Esophagus squamous epithelium (tissue), 5 donors: ENCODE results near the gene LRBA. TPM values are rescaled to one million over a fixed set of nuclear protein-coding genes. Genes with fewer than 3 reads are reported as not detected.

ENCODE experiments used
- DNase-seq: peaks from one replicate; lab custom pipeline; 2025; lab: John Stamatoyannopoulos, UW
- H3K27ac ChIP-seq, 4 donors: fragments of 200-600 bp; sonication (generic); one replicate each; pipeline ENCODE4 v1.5.1; 2016 to 2019; ENCODE audit warnings: mild to moderate bottlenecking in 1 of 4
- H3K27me3 ChIP-seq, 4 donors: fragments of 200-600 bp; sonication (generic); 1 replicate in 3 of 4; 2 replicates in 1 of 4; pipeline versions ENCODE4 v1.5.1 to v1.6.0; 2017 to 2021; ENCODE audit warnings: antibody characterized with exemption in 1 of 4
- H3K36me3 ChIP-seq, 3 donors: fragments of 200-600 bp; sonication (generic); one replicate each; pipeline ENCODE4 v1.5.1; 2016 to 2019
- H3K4me1 ChIP-seq, 3 donors: fragments of 200-600 bp; sonication (generic); one replicate each; pipeline ENCODE4 v1.5.1; 2017 to 2019
- H3K4me3 ChIP-seq, 4 donors: fragments of 200-600 bp; sonication (generic); 1 replicate in 3 of 4; 2 replicates in 1 of 4; pipeline ENCODE4 v1.5.1; 2016 to 2019; ENCODE audit warnings: mild to moderate bottlenecking in 2 of 4, moderate library complexity in 1 of 4
- H3K9me3 ChIP-seq, 3 donors: fragments of 200-600 bp; sonication (generic); one replicate each; pipeline ENCODE4 v1.5.1; 2016 to 2019
- CTCF ChIP-seq, 6 experiments: fragments of 450-650 bp in 4 of 6; fragments of 200-600 bp in 2 of 6; sonication (generic) in 2 of 6; IDR thresholded peaks; one replicate each; pipeline ENCODE4 v1.5.1; 2016 to 2019; ENCODE audit warnings: antibody characterized with exemption in 6 of 6, mild to moderate bottlenecking in 4 of 6, moderate library complexity in 4 of 6
- POLR2A ChIP-seq, 4 donors: fragments of 450-650 bp; IDR thresholded peaks; one replicate each; pipeline ENCODE4 v1.6.1; 2017; ENCODE audit warnings: antibody characterized with exemption in 4 of 4, mild to moderate bottlenecking in 4 of 4, moderate library complexity in 3 of 4
- WGBS, 2 donors: methylation state at CpG; one replicate each; pipeline ENCODE4 v1.1.5; 2018; 5-methylcytosine and 5-hydroxymethylcytosine counted together
- intact Hi-C: fragments of 100-400 bp; cut with DNase I; formaldehyde crosslinking; loops from one replicate; pipeline ENCODE4 v1.15.0; 2022
- total RNA-seq, 4 donors: library from RNA; depleted of rRNA; stranded (reverse); fragments of >200 nt; gene quantifications; one replicate each; pipeline ENCODE4 v1.1.0, GENCODE V29; 2016
- donor health status: DM: yes; HTN: yes; CAD: no.

Gene LRBA
- total RNA-seq, 4 donors from 2014 or later, result 54.7 to 91.8 (median 66.2) TPM

DNA sequence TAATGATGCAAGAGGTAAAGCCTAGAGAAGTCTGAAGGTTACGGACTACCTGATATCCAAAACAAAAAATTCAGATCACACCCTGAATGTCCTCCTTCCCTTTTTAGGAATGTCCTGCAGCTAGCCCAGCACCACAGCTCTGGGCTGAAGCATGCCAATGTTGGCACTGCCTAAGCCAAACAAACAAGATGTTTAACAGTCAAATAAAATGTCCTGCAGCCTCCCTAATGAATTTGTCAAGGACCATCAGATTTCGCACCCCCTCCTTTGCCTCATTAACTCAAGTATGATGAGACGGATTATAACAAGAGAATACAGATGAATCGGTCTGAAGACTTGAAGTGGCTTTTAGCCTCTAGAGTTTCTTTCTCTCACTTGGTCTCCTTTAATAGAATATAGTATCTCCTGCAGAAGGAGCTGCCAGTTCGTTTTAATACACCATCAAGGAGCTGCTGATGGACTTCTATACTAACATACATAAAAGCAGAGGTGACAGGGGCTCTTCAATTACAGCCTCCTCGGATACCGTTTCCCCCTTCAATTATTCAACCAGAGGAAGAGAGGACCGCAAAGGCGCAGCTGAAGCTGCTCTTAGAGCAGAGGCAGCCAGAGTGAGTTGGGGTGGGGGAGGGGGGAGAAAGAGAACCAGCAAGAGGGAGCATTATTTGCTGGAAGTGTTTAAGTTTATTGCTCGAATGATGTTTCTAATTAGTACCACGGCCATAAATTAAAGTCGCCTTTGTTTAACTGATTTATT lies 436.2 kb downstream of the LRBA start:
- no peaks in the 10 kb centered on the region for H3K27me3 ChIP-seq
- intact Hi-C loops, result no loop called here
- H3K36me3 ChIP-seq, result peaks cover 0 to 26% (median 13%) of the 10 kb centered on the region in 3 donors
- peak overlapping the region; percentile 47 to 78 (median 72) for H3K27ac ChIP-seq
- peak overlapping the region in 3 of 4 donors; percentile 41 to 62 (median 41) for H3K4me3 ChIP-seq
- WGBS, 2 donors, result 78 to 86% methylated on average over 11 to 12 of the region's 12 CpGs
- H3K9me3 ChIP-seq, result peaks cover 0 to 12% (median 6%) of the 10 kb centered on the region in 3 donors
- DNase-seq, result no peak
- TF ChIP-seq CTCF (IDR thresholded peaks at IDR 0.05) (no peak), POLR2A (IDR thresholded peaks at IDR 0.05) (no peak)
- no peaks in the 10 kb centered on the region for H3K4me1 ChIP-seq

- TF ChIP-seq CTCF (IDR thresholded peaks at IDR 0.05) (no peak), POLR2A (IDR thresholded peaks at IDR 0.05) (no peak)
Observed at GRCh38 chr4:150577796-150578195, 437.3 kb downstream of the LRBA start.

GRCh38 chr4:150574678-150575077 lies 440.4 kb downstream of the LRBA start:
- Histone ChIP-seq H3K4me1 (no peaks in the 10 kb centered on the region), H3K27ac (no peak overlapping the region), H3K36me3 (no peaks in the 10 kb centered on the region), H3K27me3 (no peaks in the 10 kb centered on the region), H3K9me3 (no peaks in the 10 kb centered on the region), H3K4me3 (no peak overlapping the region)
- intact Hi-C loops, result no loop called here
- TF ChIP-seq CTCF (IDR thresholded peaks at IDR 0.05) (no peak), POLR2A (IDR thresholded peaks at IDR 0.05) (no peak)
- DNase-seq, result no peak
- 93 to 94% methylated on average over 3 of the region's 3 CpGs for WGBS, 2 donors

More at GRCh38 chr4:150577796-150578195, 437.3 kb downstream of the LRBA start:
- no peak for DNase-seq
- intact Hi-C loops, result no loop called here
- Histone ChIP-seq H3K27ac (no peak overlapping the region), H3K27me3 (no peaks in the 10 kb centered on the region), H3K4me1 (no peaks in the 10 kb centered on the region), H3K9me3 (peaks cover 0 to 2% (median 0%) of the 10 kb centered on the region in 3 donors), H3K4me3 (no peak overlapping the region), H3K36me3 (peaks cover 0 to 15% (median 3%) of the 10 kb centered on the region in 3 donors)
- WGBS, 2 donors, result 74 to 81% methylated on average over 1 of the region's 1 CpG

DNA sequence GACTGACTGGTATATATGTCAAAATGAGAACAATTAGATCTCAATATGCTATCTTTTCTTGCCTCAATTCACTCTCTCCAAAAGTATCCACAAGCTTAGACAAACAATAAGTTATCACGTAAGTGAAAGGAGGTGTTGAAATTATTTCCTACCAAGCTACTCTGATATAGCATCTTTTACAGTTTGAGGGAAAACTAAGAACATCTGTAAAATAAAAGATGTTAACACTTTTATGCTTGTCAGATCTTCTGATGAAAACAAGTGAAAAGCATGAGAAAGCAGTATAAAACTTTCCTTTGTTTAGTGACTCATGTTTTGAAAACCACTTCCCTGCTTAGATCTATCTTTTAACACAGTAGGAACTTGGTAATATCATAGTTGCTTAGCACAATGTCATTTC lies 441.6 kb downstream of the LRBA start:
- intact Hi-C loops, result no loop called here
- no peaks in the 10 kb centered on the region for H3K9me3 ChIP-seq
- DNase-seq, result no peak
- no peaks in the 10 kb centered on the region for H3K27me3 ChIP-seq
- WGBS, 2 donors, result 84 to 91% methylated on average over 1 of the region's 1 CpG
- no peak overlapping the region for H3K27ac ChIP-seq
- H3K36me3 ChIP-seq, result no peaks in the 10 kb centered on the region
- H3K4me3 ChIP-seq, result no peak overlapping the region
- TF ChIP-seq POLR2A (IDR thresholded peaks at IDR 0.05) (no peak), CTCF (IDR thresholded peaks at IDR 0.05) (no peak)
- H3K4me1 ChIP-seq, result no peaks in the 10 kb centered on the region

DNA sequence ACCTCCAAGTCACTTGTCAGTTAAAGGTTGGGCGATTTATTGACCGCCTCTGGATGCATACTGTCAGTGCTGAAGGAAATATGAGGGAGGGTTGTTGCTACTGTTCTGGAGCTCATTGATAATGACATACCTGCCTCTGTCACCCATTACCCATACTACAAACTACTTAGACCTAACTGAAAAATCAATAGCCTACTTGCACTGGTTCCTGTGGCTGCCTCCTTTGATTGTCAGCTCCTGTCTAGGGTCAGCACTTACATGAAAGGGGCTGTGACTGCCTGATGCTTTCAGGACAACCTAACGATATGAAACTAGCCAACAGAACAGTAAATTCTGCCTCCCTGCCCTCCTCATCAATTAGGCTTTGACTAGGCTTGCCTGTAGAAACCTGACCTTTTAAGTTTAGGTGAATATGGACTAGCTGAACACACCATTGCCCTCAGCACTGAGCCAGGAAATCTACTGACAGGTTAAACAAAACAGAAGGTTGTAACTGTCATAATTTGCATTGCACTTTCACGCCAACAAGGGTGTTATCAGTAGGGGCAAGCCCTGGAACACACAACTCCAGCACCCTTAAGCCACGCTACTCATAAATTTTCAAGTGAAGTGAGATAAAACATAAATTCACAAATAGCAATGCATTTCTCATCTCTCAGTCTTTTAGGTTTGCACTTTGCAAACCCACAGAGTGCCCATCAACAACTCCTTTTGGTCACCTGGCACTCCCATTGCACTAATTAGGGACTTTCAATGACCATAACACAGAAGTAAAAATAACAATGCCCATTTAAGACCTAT lies 442.2 kb downstream of the LRBA start:
- intact Hi-C loops, result no loop called here
- no peaks in the 10 kb centered on the region for H3K27me3 ChIP-seq
- no peak overlapping the region for H3K27ac ChIP-seq
- H3K36me3 ChIP-seq, result no peaks in the 10 kb centered on the region
- no peak for DNase-seq
- no peak overlapping the region for H3K4me3 ChIP-seq
- no peaks in the 10 kb centered on the region for H3K9me3 ChIP-seq
- 96 to 98% methylated on average over 5 of the region's 5 CpGs for WGBS, 2 donors
- TF ChIP-seq POLR2A (IDR thresholded peaks at IDR 0.05) (no peak), CTCF (IDR thresholded peaks at IDR 0.05) (no peak)
- no peaks in the 10 kb centered on the region for H3K4me1 ChIP-seq
